Right forelimb (tissue), 1 donor: Measurements from ENCODE around the gene EEF1A2.

Source experiments
- DNase-seq: peaks from one replicate; pipeline ENCODE4 v3.0.0-alpha.2; 2018

EEF1A2 gene

DNA sequence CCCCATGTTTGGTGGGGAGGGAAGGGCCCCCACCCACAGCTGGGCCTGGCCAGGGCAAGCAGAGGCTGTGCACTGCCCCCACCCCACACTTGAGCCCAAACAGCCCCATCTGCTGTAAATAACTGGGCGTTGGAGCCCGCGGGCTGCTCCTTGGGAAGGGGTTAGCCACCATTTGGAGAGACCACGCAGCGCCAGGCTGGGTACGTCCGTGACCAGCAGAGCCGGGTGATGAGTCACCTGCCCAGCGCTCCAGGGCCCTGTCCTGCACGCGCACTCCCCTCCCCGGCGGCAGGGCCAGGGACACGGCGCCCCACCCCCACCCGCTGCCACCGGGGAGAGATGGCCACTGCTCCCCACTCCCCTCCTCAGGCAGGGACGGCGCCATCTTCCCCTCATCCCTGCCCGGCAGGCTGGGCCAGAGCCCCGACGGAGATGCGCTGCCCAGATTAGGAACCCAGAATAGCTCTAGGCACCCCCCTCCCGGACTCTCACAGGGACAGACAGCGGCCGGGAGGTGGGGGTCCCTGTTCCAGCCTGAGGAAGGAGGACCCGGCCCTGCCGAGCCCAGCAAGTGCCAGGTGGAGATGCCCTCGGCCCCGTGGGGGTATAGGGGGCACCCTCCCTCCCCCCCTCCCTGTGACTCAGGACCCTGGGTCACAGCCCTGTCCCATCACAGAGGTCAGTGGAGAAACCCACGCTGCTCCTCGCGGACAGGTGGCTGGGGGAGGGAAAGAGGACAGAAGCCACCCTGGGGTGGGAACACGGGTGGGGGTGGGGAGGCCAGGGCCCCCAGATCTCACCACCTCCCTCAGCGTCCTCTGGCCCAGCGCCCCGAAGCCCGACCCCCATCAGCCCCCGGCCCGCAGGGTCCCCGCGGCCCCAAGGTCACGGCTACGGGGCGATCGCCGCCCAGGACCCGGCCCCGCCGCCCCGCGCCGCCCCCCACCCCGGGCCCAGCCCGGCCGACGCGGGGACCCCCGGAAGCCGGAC is 642 bp downstream of the EEF1A2 start:
- DNase-seq: no peak

DNA sequence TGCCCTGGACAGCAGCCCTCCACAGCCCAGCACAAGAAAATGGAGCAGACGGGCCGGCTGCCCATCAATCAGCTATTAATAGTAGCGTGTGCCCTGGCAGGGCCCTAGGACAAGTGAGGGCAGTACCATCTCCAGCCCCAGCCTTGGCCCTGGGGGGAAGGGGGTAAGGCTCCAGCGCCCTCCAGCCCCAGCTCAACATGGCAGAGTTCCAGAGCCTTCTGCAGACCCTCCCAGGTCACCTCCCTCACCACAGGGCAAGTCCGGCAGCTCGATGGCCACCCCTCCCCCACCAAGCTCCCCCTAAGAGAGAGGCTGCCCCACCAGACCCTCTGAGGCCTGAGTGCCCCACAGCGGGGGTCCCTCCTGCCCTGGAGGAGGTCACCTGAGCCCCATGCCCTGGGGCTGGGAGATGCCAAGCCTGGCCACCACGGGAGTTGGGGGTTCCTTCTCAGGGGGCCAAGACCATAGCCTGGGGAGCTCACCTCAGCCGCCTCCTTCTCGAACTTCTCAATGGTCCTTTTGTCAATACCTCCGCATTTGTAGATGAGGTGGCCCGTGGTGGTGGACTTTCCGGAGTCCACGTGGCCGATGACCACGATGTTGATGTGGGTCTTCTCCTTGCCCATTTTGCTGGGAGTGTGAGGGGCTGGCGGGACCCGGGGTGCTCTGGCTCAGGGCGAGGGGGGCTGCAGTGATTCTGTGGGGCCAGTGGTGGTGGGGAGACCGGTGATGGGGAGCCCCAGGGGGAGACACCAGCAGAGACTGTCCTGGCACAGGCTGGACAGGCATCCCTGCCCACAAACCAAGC is 1.5 kb downstream of the EEF1A2 start:
- no peak for DNase-seq

- no peak for DNase-seq
These were observed 2.2 kb downstream of the EEF1A2 start for GRCh38 chr20:63496596-63497120.

DNA sequence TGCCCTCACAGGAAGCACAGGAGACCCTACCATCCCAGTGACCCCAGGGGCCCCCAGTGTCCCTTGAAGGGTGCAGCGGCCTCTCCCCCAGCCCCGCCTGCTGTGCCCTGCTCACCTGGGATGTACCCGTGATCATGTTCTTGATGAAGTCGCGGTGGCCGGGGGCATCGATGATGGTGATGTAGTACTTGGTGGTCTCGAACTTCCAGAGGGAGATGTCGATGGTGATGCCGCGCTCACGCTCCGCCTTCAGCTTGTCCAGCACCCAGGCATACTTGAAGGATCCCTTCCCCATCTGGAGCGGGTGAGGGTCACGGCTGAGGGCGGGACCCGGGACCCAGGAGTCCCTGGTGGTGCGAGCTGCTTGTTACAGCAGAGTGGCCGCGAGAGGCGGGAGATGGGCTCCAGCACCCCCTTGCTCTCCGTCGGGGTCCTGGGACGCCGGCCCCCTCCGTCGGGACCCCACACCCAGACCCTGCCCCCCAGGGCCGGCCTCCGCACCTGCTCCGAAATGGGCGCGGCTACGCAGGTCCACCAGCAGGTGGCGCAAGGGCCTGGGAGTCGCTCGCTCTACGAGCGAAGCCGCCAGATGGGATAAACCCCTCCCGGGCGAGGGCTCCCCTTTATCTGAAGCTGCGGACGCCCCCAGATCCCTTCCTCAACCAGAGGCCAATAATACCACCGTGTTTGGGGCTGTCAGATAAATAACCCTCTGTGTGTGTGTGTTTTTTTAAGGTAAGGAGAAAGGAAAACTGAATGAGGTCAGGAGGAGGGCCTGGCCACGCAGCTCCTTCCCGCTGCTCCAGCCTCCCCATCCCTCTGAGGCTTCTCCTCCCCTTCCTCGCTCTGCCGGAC is 2.9 kb downstream of the EEF1A2 start:
- peak; percentile 74 for DNase-seq

GRCh38 chr20:63495167-63495720 is 3.6 kb downstream of the EEF1A2 start:
- DNase-seq: no peak

DNA sequence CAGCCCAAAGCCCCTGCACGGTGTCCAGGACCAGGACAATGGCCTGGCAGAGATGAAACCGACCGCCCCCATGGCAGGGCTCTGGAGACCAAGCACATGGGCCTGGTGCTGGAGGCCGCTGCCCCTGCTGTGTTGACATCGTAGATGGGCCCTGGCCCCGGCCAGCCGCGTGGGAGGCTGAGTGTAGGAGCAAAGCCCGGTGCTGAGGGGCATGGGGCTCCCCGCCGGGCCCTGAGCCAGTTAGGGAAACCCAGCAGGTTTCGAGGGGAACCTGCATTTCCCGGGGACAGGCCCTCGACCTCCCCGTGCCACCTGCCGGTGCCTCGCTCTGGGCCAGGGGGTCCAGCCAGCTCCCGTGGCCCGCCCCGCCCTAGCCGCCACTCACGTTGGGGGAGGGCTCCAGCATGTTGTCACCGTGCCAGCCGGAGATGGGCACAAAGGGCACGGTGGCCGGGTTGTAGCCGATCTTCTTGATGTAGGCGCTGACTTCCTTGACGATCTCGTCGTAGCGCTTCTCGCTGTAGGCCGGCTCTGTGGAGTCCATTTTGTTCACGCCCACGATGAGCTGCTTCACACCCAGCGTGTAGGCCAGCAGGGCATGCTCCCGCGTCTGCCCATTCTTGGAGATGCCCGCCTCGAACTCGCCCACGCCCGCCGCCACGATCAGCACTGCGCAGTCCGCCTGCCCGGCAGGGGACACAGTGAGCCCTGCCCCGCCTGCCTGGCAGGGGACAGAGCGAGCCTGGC is 4.3 kb downstream of the EEF1A2 start:
- no peak for DNase-seq

- DNase-seq: no peak
These were observed 4.8 kb downstream of the EEF1A2 start for GRCh38 chr20:63494084-63494419.

DNA sequence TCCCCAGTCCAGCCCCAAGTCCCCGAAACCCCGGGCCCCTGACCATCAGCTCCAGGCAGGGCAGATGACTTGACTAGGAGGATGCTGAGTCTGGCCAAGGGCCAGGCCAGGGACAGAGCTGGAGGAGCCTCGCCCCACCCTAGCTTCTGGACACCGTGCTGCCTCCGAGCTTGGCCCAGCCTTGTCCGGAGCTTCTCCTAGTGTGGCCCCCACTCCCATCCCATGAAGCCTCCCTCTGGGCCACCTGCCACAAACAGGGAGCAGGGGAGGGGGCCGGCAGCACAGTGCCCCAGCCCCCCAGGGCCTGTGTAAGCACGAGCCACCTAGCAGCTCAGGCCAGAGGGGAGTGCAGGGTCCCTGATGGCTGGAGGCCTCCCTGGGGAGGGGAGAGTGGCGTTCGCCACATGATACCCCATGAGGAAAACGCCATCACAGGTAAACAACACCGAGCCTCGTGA is 5.3 kb downstream of the EEF1A2 start:
- no peak for DNase-seq

- DNase-seq: no peak
These were observed 5.9 kb downstream of the EEF1A2 start for GRCh38 chr20:63492982-63493381.

GRCh38 chr20:63492518-63492917 is 6.4 kb downstream of the EEF1A2 start:
- no peak for DNase-seq

DNA sequence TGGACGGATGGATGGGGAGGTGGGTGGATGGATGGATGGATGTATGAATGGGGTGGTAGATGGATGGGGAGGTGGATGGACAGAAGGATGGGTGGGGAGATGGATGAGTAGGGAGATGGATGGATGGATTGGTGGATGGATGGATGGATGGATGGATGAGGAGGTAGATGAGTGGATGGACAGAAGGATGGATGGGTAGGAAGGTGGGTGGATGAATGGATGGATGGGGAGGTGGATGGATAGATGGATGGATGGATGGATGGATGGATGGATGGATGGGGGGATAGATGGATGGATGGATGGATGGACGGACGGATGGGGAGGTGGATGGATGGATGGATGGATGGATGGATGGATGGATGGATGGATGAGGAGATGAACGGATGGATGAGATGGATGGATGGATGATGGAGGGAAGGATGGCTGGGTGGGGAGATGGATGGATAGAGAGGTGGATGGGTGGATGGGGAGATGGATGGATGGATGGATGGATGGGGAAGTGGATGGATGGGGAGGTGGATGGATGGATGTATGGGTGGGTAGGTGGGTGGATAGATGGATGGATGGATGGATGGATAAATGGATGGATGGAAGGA is 7.2 kb downstream of the EEF1A2 start:
- DNase-seq: no peak

GRCh38 chr20:63491078-63491477 is 7.8 kb downstream of the EEF1A2 start:
- no peak for DNase-seq

DNA sequence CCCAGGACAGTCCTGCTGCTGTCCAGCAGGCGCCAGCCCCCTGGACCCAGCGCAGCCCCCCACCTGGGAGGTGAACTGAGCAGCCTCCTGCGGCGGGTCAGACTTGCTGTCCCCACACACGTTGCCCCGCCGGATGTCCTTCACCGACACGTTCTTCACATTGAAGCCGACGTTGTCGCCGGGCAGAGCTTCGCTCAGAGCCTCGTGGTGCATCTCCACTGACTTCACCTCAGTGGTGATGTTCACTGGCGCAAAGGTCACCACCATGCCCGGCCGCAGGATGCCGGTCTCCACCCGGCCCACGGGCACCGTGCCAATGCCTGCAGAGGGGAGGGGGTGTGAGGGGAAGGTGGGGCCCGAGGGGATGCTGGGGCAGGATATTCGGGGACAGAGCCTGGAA is 8.5 kb downstream of the EEF1A2 start:
- DNase-seq: no peak

DNA sequence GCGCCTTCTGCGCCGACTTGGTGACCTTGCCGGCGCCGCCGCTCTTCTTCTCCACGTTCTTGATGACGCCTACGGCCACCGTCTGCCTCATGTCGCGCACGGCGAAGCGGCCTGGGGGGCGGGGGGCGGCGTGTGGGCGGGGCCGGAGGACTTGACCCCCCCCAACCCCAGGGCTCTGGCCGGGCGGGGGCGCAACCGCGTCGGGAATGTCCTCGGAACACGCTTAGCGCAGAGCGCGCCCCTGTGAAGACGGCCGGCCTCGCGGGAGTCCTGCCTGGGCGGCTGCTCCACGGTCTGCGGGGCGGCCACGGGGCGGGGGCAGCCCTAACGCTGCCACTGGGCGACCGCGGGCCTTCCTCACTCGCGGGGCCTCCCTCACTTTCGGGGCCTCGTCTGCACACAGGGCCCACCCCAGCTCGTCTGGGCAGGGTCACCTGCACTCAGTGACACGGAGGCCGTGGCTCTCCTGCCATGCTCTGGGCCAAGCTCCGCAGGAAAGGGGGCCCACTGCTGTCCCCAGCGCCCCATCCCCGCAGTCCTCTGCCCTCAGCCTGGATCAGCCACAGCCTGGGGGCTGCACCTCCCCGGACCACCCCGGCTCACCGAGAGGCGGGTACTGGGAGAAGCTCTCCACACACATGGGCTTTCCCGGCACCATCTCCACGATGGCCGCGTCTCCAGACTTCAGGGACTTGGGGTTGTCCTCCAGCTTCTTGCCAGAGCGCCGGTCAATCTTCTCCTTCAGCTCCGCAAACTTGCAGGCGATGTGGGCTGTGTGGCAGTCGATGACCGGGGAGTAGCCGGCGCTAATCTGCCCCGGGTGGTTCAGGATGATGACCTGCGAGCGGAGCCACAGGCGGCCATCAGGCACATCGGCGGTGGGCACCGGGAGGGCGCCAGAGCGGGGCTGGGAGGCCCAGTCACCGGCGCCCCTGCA is 10.3 kb downstream of the EEF1A2 start:
- DNase-seq: no peak

DNA sequence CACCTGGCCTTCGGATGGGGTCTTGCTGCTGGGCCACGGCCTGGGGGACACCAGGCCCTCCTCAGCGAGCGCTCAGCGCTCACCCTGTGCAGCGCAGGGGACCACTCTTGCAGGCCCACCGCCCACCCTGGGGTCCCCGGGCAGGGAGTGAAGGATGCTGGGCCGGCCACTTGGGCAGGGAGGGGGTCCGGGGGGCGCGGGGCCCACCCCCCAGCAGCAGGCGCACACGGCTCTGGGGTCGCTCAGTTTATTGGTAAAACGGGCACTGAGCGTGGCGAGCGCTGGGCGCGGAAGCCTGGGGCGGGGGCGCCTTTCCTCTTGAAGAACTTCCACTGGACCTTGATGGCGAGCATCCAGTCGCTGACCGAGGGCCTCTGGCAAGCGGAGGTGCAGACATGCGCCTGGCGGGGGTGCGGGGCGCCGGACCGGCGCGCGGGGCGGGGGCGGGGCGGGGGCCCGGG is 11.1 kb downstream of the EEF1A2 start:
- DNase-seq: no peak

GRCh38 chr20:63487116-63487764 is 11.6 kb downstream of the EEF1A2 start:
- DNase-seq: no peak

GRCh38 chr20:63486300-63486855 is 12.5 kb downstream of the EEF1A2 start:
- DNase-seq: no peak

GRCh38 chr20:63484651-63485403 is 14.1 kb downstream of the EEF1A2 start:
- no peak for DNase-seq
